ENCODE results near the gene TNFRSF13B. TPM values are rescaled to one million over a fixed set of nuclear protein-coding genes. Genes with fewer than 3 reads are reported as not detected.

Gene TNFRSF13B
- total RNA-seq, 5 donors from 2014 or later (not counting 1 experiment from before 2014, with no cell fraction given) = 0.60 to 7.2 (median 5.0) TPM; not detected in 1

- no peak for ATAC-seq (replicated peaks in 1 of 4)
- ChIA-PET POLR2A (interaction anchor here in 1 of 2 donors (0.6 kb wide), 1 partner anchor 369 kb away, joined by 10 read pairs; no protein-coding TSS in a partner anchor), CTCF (no interaction called here)
- H3K36me3 ChIP-seq (ENCODE audit: control insufficient read depth in 2 of 2, extremely low read depth in 1 of 2, insufficient read depth in 1 of 2, low read length in 1 of 2) = no peaks in the 10 kb centered on the region
- H3K4me3 ChIP-seq (ENCODE audit: control insufficient read depth in 1 of 2, extremely low read depth in 1 of 2, low read length in 1 of 2) = no peak overlapping the region
- H3K27me3 Mint-ChIP-seq = peaks cover 19 to 26% of the 10 kb centered on the region in 2 donors
- WGBS (ENCODE audit: insufficient coverage) = 96% methylated on average over 4 of the region's 6 CpGs
- H3K4me3 Mint-ChIP-seq = no peak overlapping the region
- H3K9me3 ChIP-seq = no peaks in the 10 kb centered on the region
- peaks cover 7 to 14% (median 9%) of the 10 kb centered on the region in 3 donors for H3K9me3 Mint-ChIP-seq
- H3K27ac ChIP-seq (ENCODE audit: low read length) = no peak overlapping the region
- no peak overlapping the region for H3K27ac Mint-ChIP-seq
- H3K36me3 Mint-ChIP-seq = peaks cover 4% of the 10 kb centered on the region
- peaks cover 0 to 43% of the 10 kb centered on the region in 2 experiments for H3K27me3 ChIP-seq (replicated peaks in 1 of 2; ENCODE audit: control insufficient read depth in 2 of 2, extremely low read depth in 1 of 2, insufficient read depth in 2 of 2, low read length in 1 of 2)
- no peaks in the 10 kb centered on the region for H3K4me1 ChIP-seq (ENCODE audit: control insufficient read depth in 1 of 2, extremely low read depth in 1 of 2, insufficient read depth in 2 of 2, low read length in 2 of 2)
- no peaks in the 10 kb centered on the region for H3K4me1 Mint-ChIP-seq
- DNase-seq = no peak
Measured at GRCh38 chr17:16948587-16949376, 23.1 kb downstream of the TNFRSF13B start.

- peaks cover 10 to 16% of the 10 kb centered on the region in 2 donors for H3K27me3 Mint-ChIP-seq
- H3K36me3 ChIP-seq (ENCODE audit: control insufficient read depth in 2 of 2, extremely low read depth in 1 of 2, insufficient read depth in 1 of 2, low read length in 1 of 2) = no peaks in the 10 kb centered on the region
- no peaks in the 10 kb centered on the region for H3K4me1 Mint-ChIP-seq
- H3K4me1 ChIP-seq (ENCODE audit: control insufficient read depth in 1 of 2, extremely low read depth in 1 of 2, insufficient read depth in 2 of 2, low read length in 2 of 2) = no peaks in the 10 kb centered on the region
- WGBS (ENCODE audit: insufficient coverage) = no CpG with 5 or more reads among the region's 3 CpGs
- H3K4me3 Mint-ChIP-seq = no peak overlapping the region
- H3K27ac ChIP-seq (ENCODE audit: low read length) = no peak overlapping the region
- peaks cover 7 to 14% (median 9%) of the 10 kb centered on the region in 3 donors for H3K9me3 Mint-ChIP-seq
- H3K27me3 ChIP-seq (replicated peaks in 1 of 2; ENCODE audit: control insufficient read depth in 2 of 2, extremely low read depth in 1 of 2, insufficient read depth in 2 of 2, low read length in 1 of 2) = peaks cover 0 to 39% of the 10 kb centered on the region in 2 experiments
- H3K9me3 ChIP-seq = no peaks in the 10 kb centered on the region
- ChIA-PET CTCF (no interaction called here), POLR2A (no interaction called here)
- peaks cover 4% of the 10 kb centered on the region for H3K36me3 Mint-ChIP-seq
- no peak for DNase-seq
- H3K27ac Mint-ChIP-seq = no peak overlapping the region
- ATAC-seq (replicated peaks in 1 of 4) = no peak
- H3K4me3 ChIP-seq (ENCODE audit: control insufficient read depth in 1 of 2, extremely low read depth in 1 of 2, low read length in 1 of 2) = no peak overlapping the region
Measured at GRCh38 chr17:16947470-16947869, 24.4 kb downstream of the TNFRSF13B start.

GRCh38 chr17:16945663-16946218 lies 26.2 kb downstream of the TNFRSF13B start:
- 78% methylated on average over 7 of the region's 10 CpGs for WGBS (ENCODE audit: insufficient coverage)
- no peaks in the 10 kb centered on the region for H3K36me3 ChIP-seq (ENCODE audit: control insufficient read depth in 2 of 2, extremely low read depth in 1 of 2, insufficient read depth in 1 of 2, low read length in 1 of 2)
- H3K4me3 ChIP-seq (ENCODE audit: control insufficient read depth in 1 of 2, extremely low read depth in 1 of 2, low read length in 1 of 2) = no peak overlapping the region
- H3K4me3 Mint-ChIP-seq = no peak overlapping the region
- H3K9me3 ChIP-seq = no peaks in the 10 kb centered on the region
- H3K27ac Mint-ChIP-seq = no peak overlapping the region
- peaks cover 0 to 31% of the 10 kb centered on the region in 2 experiments for H3K27me3 ChIP-seq (replicated peaks in 1 of 2; ENCODE audit: control insufficient read depth in 2 of 2, extremely low read depth in 1 of 2, insufficient read depth in 2 of 2, low read length in 1 of 2)
- POLR2A ChIA-PET = no interaction called here
- no peaks in the 10 kb centered on the region for H3K4me1 Mint-ChIP-seq
- no peak overlapping the region for H3K27ac ChIP-seq (ENCODE audit: low read length)
- ATAC-seq (replicated peaks in 1 of 4) = no peak
- H3K4me1 ChIP-seq (ENCODE audit: control insufficient read depth in 1 of 2, extremely low read depth in 1 of 2, insufficient read depth in 2 of 2, low read length in 2 of 2) = no peaks in the 10 kb centered on the region
- no peak for DNase-seq
- peaks cover 1 to 8% of the 10 kb centered on the region in 2 donors for H3K27me3 Mint-ChIP-seq
- H3K9me3 Mint-ChIP-seq = peaks cover 7 to 14% (median 9%) of the 10 kb centered on the region in 3 donors
- CTCF ChIA-PET = no interaction called here
- peaks cover 4% of the 10 kb centered on the region for H3K36me3 Mint-ChIP-seq

- H3K4me1 Mint-ChIP-seq = no peaks in the 10 kb centered on the region
- 90% methylated on average over 6 of the region's 6 CpGs for WGBS (ENCODE audit: insufficient coverage)
- Histone ChIP-seq H3K4me3 (ENCODE audit: control insufficient read depth in 1 of 2, extremely low read depth in 1 of 2, low read length in 1 of 2) (no peak overlapping the region), H3K27ac (ENCODE audit: low read length) (no peak overlapping the region), H3K9me3 (no peaks in the 10 kb centered on the region), H3K27me3 (replicated peaks in 1 of 2; ENCODE audit: control insufficient read depth in 2 of 2, extremely low read depth in 1 of 2, insufficient read depth in 2 of 2, low read length in 1 of 2) (peaks cover 0 to 31% of the 10 kb centered on the region in 2 experiments), H3K36me3 (ENCODE audit: control insufficient read depth in 2 of 2, extremely low read depth in 1 of 2, insufficient read depth in 1 of 2, low read length in 1 of 2) (no peaks in the 10 kb centered on the region), H3K4me1 (ENCODE audit: control insufficient read depth in 1 of 2, extremely low read depth in 1 of 2, insufficient read depth in 2 of 2, low read length in 2 of 2) (no peaks in the 10 kb centered on the region)
- DNase-seq = no peak
- H3K36me3 Mint-ChIP-seq = peaks cover 4% of the 10 kb centered on the region
- H3K4me3 Mint-ChIP-seq = no peak overlapping the region
- H3K9me3 Mint-ChIP-seq = peaks cover 7 to 14% (median 9%) of the 10 kb centered on the region in 3 donors
- H3K27me3 Mint-ChIP-seq = peaks cover 0 to 5% of the 10 kb centered on the region in 2 donors
- H3K27ac Mint-ChIP-seq = no peak overlapping the region
- no peak for ATAC-seq (replicated peaks in 1 of 4)
- ChIA-PET CTCF (no interaction called here), POLR2A (no interaction called here)
Measured at GRCh38 chr17:16945136-16945482, 26.8 kb downstream of the TNFRSF13B start.

- Histone ChIP-seq H3K4me3 (ENCODE audit: control insufficient read depth in 1 of 2, extremely low read depth in 1 of 2, low read length in 1 of 2) (no peak overlapping the region), H3K9me3 (no peaks in the 10 kb centered on the region), H3K27ac (ENCODE audit: low read length) (no peak overlapping the region), H3K36me3 (ENCODE audit: control insufficient read depth in 2 of 2, extremely low read depth in 1 of 2, insufficient read depth in 1 of 2, low read length in 1 of 2) (no peaks in the 10 kb centered on the region), H3K4me1 (ENCODE audit: control insufficient read depth in 1 of 2, extremely low read depth in 1 of 2, insufficient read depth in 2 of 2, low read length in 2 of 2) (no peaks in the 10 kb centered on the region), H3K27me3 (replicated peaks in 1 of 2; ENCODE audit: control insufficient read depth in 2 of 2, extremely low read depth in 1 of 2, insufficient read depth in 2 of 2, low read length in 1 of 2) (peaks cover 0 to 36% of the 10 kb centered on the region in 2 experiments)
- no peak overlapping the region for H3K4me3 Mint-ChIP-seq
- ChIA-PET POLR2A (no interaction called here), CTCF (no interaction called here)
- no peak for DNase-seq
- H3K27me3 Mint-ChIP-seq = peaks cover 0 to 5% of the 10 kb centered on the region in 2 donors
- H3K27ac Mint-ChIP-seq = no peak overlapping the region
- peaks cover 7 to 14% (median 9%) of the 10 kb centered on the region in 3 donors for H3K9me3 Mint-ChIP-seq
- no peak for ATAC-seq (replicated peaks in 1 of 4)
- 69% methylated on average over 7 of the region's 14 CpGs for WGBS (ENCODE audit: insufficient coverage)
- peaks cover 4% of the 10 kb centered on the region for H3K36me3 Mint-ChIP-seq
- H3K4me1 Mint-ChIP-seq = no peaks in the 10 kb centered on the region
Measured at GRCh38 chr17:16944334-16945135, 27.4 kb downstream of the TNFRSF13B start.

GRCh38 chr17:16943541-16944333 lies 28.2 kb downstream of the TNFRSF13B start:
- no peak overlapping the region for H3K4me3 ChIP-seq (ENCODE audit: control insufficient read depth in 1 of 2, extremely low read depth in 1 of 2, low read length in 1 of 2)
- H3K27ac ChIP-seq (ENCODE audit: low read length) = no peak overlapping the region
- DNase-seq (no peak), ATAC-seq (replicated peaks in 1 of 4) (no peak)
- H3K4me1 Mint-ChIP-seq = no peaks in the 10 kb centered on the region
- no peaks in the 10 kb centered on the region for H3K4me1 ChIP-seq (ENCODE audit: control insufficient read depth in 1 of 2, extremely low read depth in 1 of 2, insufficient read depth in 2 of 2, low read length in 2 of 2)
- H3K36me3 ChIP-seq (ENCODE audit: control insufficient read depth in 2 of 2, extremely low read depth in 1 of 2, insufficient read depth in 1 of 2, low read length in 1 of 2) = no peaks in the 10 kb centered on the region
- H3K9me3 Mint-ChIP-seq = peaks cover 3 to 8% (median 6%) of the 10 kb centered on the region in 3 donors
- CTCF ChIA-PET = no interaction called here
- no peak overlapping the region for H3K4me3 Mint-ChIP-seq
- 79% methylated on average over 16 of the region's 16 CpGs for WGBS (ENCODE audit: insufficient coverage)
- H3K27me3 Mint-ChIP-seq = peaks cover 0 to 5% of the 10 kb centered on the region in 2 donors
- H3K27me3 ChIP-seq (replicated peaks in 1 of 2; ENCODE audit: control insufficient read depth in 2 of 2, extremely low read depth in 1 of 2, insufficient read depth in 2 of 2, low read length in 1 of 2) = peaks cover 0 to 39% of the 10 kb centered on the region in 2 experiments
- no peak overlapping the region for H3K27ac Mint-ChIP-seq
- H3K9me3 ChIP-seq = no peaks in the 10 kb centered on the region
- H3K36me3 Mint-ChIP-seq = peaks cover 3% of the 10 kb centered on the region
- POLR2A ChIA-PET = no interaction called here
